ENCODE data around the gene DNALI1. TPM values are rescaled to one million over a fixed set of nuclear protein-coding genes. Genes with fewer than 3 reads are reported as not detected.
"Not testable (repeated sequence)": the region's sequence is repeated elsewhere in the genome, so short reads cannot be mapped to it uniquely, and the experiment has no call there.

Gene DNALI1
- total and polyA plus RNA-seq, 2 of the 4 experiments (the other 2 are of a cell fraction): 9.1 to 10.1 TPM

GRCh38 chr1:37519613-37520012 is 37.1 kb upstream of the DNALI1 start:
- no peak overlapping the region for H3K27ac ChIP-seq (ENCODE audit: insufficient read depth, low read length)
- H3K18ac ChIP-seq (ENCODE audit: low read depth, low read length): no peak overlapping the region
- H4K5ac ChIP-seq (ENCODE audit: low read depth, low read length): no peak overlapping the region
- no peak overlapping the region for H2BK20ac ChIP-seq (ENCODE audit: low read depth, low read length)
- no peak overlapping the region for H2AK5ac ChIP-seq (ENCODE audit: low read depth, low read length)
- no peak overlapping the region for H3K23ac ChIP-seq (ENCODE audit: low read depth, low read length)
- no peak overlapping the region for H3K4me3 ChIP-seq (ENCODE audit: insufficient read depth, low read depth, low read length)
- no peak overlapping the region for H2BK5ac ChIP-seq (ENCODE audit: low read depth, low read length, poor library complexity, severe bottlenecking)
- no peak overlapping the region for H3K14ac ChIP-seq (replicated peaks; ENCODE audit: low read depth, low read length)
- intact Hi-C loops (cut with micrococcal nuclease): no loop called here
- H3K9me3 ChIP-seq (ENCODE audit: control insufficient read depth, insufficient read depth, low read length): no peaks in the 10 kb centered on the region
- TF ChIP-seq RFX5 (IDR thresholded peaks at IDR 0.05; ENCODE audit: low read depth, low read length) (no peak), MXI1 (IDR thresholded peaks at IDR 0.05; ENCODE audit: borderline replicate concordance, low read depth, low read length) (no peak), POLR2A (IDR thresholded peaks at IDR 0.05; ENCODE audit: low read depth, low read length) (no peak), CTCF (conservative IDR thresholded peaks at IDR 0.05; ENCODE audit: low read depth, low read length) (no peak), NFE2L2 (IDR thresholded peaks at IDR 0.05; ENCODE audit: low read depth, low read length) (no peak), USF2 (IDR thresholded peaks at IDR 0.05; ENCODE audit: low read depth, low read length) (no peak), FOS (IDR thresholded peaks at IDR 0.05; ENCODE audit: low read depth, low read length) (no peak), RAD21 (IDR thresholded peaks at IDR 0.05; ENCODE audit: low read length) (no peak)
- H3K79me1 ChIP-seq (ENCODE audit: low read depth in 1 of 2, low read length in 2 of 2): no peaks in the 10 kb centered on the region
- in situ Hi-C loops (cut with MboI; ENCODE audit: low sequenced_read_pairs): no loop called here
- no peaks in the 10 kb centered on the region for H4K20me1 ChIP-seq (ENCODE audit: insufficient read depth, low read length)
- no peak overlapping the region for H3K4me2 ChIP-seq (ENCODE audit: low read depth, low read length)
- H3K4me1 ChIP-seq (ENCODE audit: control insufficient read depth, insufficient read depth, low read length): peaks cover 2% of the 10 kb centered on the region; the same call in 1 of the 2 replicates
- no peak overlapping the region for H4K91ac ChIP-seq (ENCODE audit: insufficient read depth, low read depth, low read length)
- H3K27me3 ChIP-seq (ENCODE audit: control insufficient read depth, insufficient read depth, low read length): no peaks in the 10 kb centered on the region
- H3K56ac ChIP-seq (ENCODE audit: extremely low read depth, insufficient read depth, low read length): no peak overlapping the region
- DNase-seq (no peak), ATAC-seq (ENCODE audit: low read depth) (no peak)
- no TSS peak for BruUV-seq (replicated peaks)
- H2AK9ac ChIP-seq (replicated peaks; ENCODE audit: low read depth, low read length, poor library complexity): no peak overlapping the region
- no peak overlapping the region for H3K9ac ChIP-seq (ENCODE audit: low read depth, low read length)
- H3K36me3 ChIP-seq (ENCODE audit: control insufficient read depth, insufficient read depth, low read length): no peaks in the 10 kb centered on the region
- no peak overlapping the region for H2AFZ ChIP-seq (replicated peaks; ENCODE audit: low read length, poor library complexity)
- CTCF ChIA-PET: no interaction called here
- no peaks in the 10 kb centered on the region for H3K9me1 ChIP-seq (ENCODE audit: insufficient read depth, low read length)
- POLR2A ChIA-PET (ENCODE audit: unreplicated experiment): no interaction called here
- no peak overlapping the region for H2BK15ac ChIP-seq (ENCODE audit: low read depth, low read length)
- no peak overlapping the region for H4K8ac ChIP-seq (ENCODE audit: low read depth in 2 of 2, low read length in 2 of 2)
- no peak overlapping the region for H2BK120ac ChIP-seq (ENCODE audit: low read depth, low read length)
- H3K4ac ChIP-seq (ENCODE audit: low read depth, low read length): no peak overlapping the region
- dilution Hi-C loops (cut with HindIII; ENCODE audit: low sequenced_read_pairs, unreplicated experiment): no loop called here

GRCh38 chr1:37529888-37530287 is 26.9 kb upstream of the DNALI1 start:
- dilution Hi-C loops (cut with HindIII; ENCODE audit: low sequenced_read_pairs, unreplicated experiment); H4K8ac ChIP-seq (ENCODE audit: low read depth in 2 of 2, low read length in 2 of 2); H2AFZ ChIP-seq (replicated peaks; ENCODE audit: low read length, poor library complexity); H2BK15ac ChIP-seq (ENCODE audit: low read depth, low read length); H2BK120ac ChIP-seq (ENCODE audit: low read depth, low read length); H3K4ac ChIP-seq (ENCODE audit: low read depth, low read length); H3K9ac ChIP-seq (ENCODE audit: low read depth, low read length); H3K27me3 ChIP-seq (ENCODE audit: control insufficient read depth, insufficient read depth, low read length); H3K9me3 ChIP-seq (ENCODE audit: control insufficient read depth, insufficient read depth, low read length); DNase-seq; H3K4me2 ChIP-seq (ENCODE audit: low read depth, low read length); H2AK5ac ChIP-seq (ENCODE audit: low read depth, low read length); in situ Hi-C loops (cut with MboI; ENCODE audit: low sequenced_read_pairs); H4K5ac ChIP-seq (ENCODE audit: low read depth, low read length); H2BK5ac ChIP-seq (ENCODE audit: low read depth, low read length, poor library complexity, severe bottlenecking); ATAC-seq (ENCODE audit: low read depth); H2BK20ac ChIP-seq (ENCODE audit: low read depth, low read length); H3K4me1 ChIP-seq (ENCODE audit: control insufficient read depth, insufficient read depth, low read length); H3K56ac ChIP-seq (ENCODE audit: extremely low read depth, insufficient read depth, low read length); H4K20me1 ChIP-seq (ENCODE audit: insufficient read depth, low read length); BruUV-seq (replicated peaks); H3K23ac ChIP-seq (ENCODE audit: low read depth, low read length); H3K18ac ChIP-seq (ENCODE audit: low read depth, low read length); H3K14ac ChIP-seq (replicated peaks; ENCODE audit: low read depth, low read length); POLR2A ChIA-PET (ENCODE audit: unreplicated experiment); H2AK9ac ChIP-seq (replicated peaks; ENCODE audit: low read depth, low read length, poor library complexity); H3K27ac ChIP-seq (ENCODE audit: insufficient read depth, low read length); H3K4me3 ChIP-seq (ENCODE audit: insufficient read depth, low read depth, low read length); H3K36me3 ChIP-seq (ENCODE audit: control insufficient read depth, insufficient read depth, low read length); intact Hi-C loops (cut with micrococcal nuclease); H4K91ac ChIP-seq (ENCODE audit: insufficient read depth, low read depth, low read length): not testable (repeated sequence)
- CTCF ChIA-PET: interaction anchor here (0.6 kb wide), 1 partner anchor 388 kb away, joined by 5 read pairs; no protein-coding TSS in a partner anchor
- no CpG with 5 or more reads among the region's 1 CpG for WGBS, 2 experiments (ENCODE audit: extremely low coverage in 2 of 2, insufficient read length in 1 of 2)
- H3K79me1 ChIP-seq (ENCODE audit: low read depth in 1 of 2, low read length in 2 of 2): peaks cover 8 to 16% of the 10 kb centered on the region in 2 experiments
- H3K9me1 ChIP-seq (ENCODE audit: insufficient read depth, low read length): peaks cover 13% of the 10 kb centered on the region

All from IMR-90 (cell line).